ENCODE results near the gene HDAC6. TPM values are rescaled to one million over a fixed set of nuclear protein-coding genes. Genes with fewer than 3 reads are reported as not detected.
A peak's percentile ranks its signal among the peaks of the same experiment; 100 is the strongest.
"Not testable (repeated sequence)": the region's sequence is repeated elsewhere in the genome, so short reads cannot be mapped to it uniquely, and the experiment has no call there.

The HDAC6 gene
- total and polyA plus RNA-seq, 12 donors = 45.1 to 303 (median 78.1) TPM

- no peak for DNase-seq
- 34 to 58% (median 48%) methylated on average over 5 of the region's 5 CpGs for WGBS, 4 donors
- Histone ChIP-seq H3K27ac (no peak overlapping the region), H3K27me3 (peaks cover 15% of the 10 kb centered on the region), H3K36me3 (replicated peaks in 1 of 2) (no peaks in the 10 kb centered on the region), H3K4me3 (no peak overlapping the region), H3K4me1 (replicated peaks in 1 of 2) (no peaks in the 10 kb centered on the region), H3K9me3 (replicated peaks in 1 of 3) (no peaks in the 10 kb centered on the region)
- TF ChIP-seq, protein P1, sequence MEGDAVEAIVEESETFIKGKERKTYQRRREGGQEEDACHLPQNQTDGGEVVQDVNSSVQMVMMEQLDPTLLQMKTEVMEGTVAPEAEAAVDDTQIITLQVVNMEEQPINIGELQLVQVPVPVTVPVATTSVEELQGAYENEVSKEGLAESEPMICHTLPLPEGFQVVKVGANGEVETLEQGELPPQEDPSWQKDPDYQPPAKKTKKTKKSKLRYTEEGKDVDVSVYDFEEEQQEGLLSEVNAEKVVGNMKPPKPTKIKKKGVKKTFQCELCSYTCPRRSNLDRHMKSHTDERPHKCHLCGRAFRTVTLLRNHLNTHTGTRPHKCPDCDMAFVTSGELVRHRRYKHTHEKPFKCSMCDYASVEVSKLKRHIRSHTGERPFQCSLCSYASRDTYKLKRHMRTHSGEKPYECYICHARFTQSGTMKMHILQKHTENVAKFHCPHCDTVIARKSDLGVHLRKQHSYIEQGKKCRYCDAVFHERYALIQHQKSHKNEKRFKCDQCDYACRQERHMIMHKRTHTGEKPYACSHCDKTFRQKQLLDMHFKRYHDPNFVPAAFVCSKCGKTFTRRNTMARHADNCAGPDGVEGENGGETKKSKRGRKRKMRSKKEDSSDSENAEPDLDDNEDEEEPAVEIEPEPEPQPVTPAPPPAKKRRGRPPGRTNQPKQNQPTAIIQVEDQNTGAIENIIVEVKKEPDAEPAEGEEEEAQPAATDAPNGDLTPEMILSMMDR (IDR thresholded peaks at IDR 0.05) = peak in 3 of 6 experiments; percentile 24 to 40 (median 36)
- no peak for TF ChIP-seq POLR2A (IDR thresholded peaks at IDR 0.05)
- intact Hi-C loops (cut with DNase I) = no loop called here
These were observed 53.0 kb downstream of the HDAC6 start for GRCh38 chrX:48854898-48855297.

- TF ChIP-seq, protein P1 (IDR thresholded peaks at IDR 0.05) = no peak
- no peak for TF ChIP-seq POLR2A (IDR thresholded peaks at IDR 0.05)
- Histone ChIP-seq H3K36me3 (replicated peaks in 1 of 2) (no peaks in the 10 kb centered on the region), H3K9me3 (replicated peaks in 1 of 3) (no peaks in the 10 kb centered on the region), H3K4me1 (replicated peaks in 1 of 2) (no peaks in the 10 kb centered on the region), H3K27ac (no peak overlapping the region), H3K27me3 (peaks cover 14% of the 10 kb centered on the region), H3K4me3 (no peak overlapping the region)
- intact Hi-C loops (cut with DNase I) = no loop called here
- no peak for DNase-seq
- WGBS, 4 donors = 31 to 50% (median 37%) methylated on average over 4 of the region's 4 CpGs
These were observed 62.3 kb downstream of the HDAC6 start for GRCh38 chrX:48864210-48864609.

DNA sequence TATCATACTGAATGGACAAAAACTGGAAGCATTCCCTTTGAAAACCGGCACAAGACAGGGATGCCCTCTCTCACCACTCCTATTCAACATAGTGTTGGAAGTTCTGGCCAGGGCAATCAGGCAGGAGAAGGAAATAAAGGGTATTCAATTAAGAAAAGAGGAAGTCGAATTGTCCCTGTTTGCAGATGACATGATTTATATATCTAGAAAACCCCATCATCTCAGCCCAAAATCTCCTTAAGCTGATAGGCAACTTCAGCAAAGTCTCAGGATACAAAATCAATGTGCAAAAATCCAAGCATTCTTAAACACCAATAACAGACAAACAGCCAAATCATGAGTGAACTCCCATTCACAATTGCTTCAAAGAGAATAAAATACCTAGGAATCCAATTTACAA is 70.2 kb downstream of the HDAC6 start:
- 34 to 64% (median 41%) methylated on average over 1 to 2 of the region's 2 CpGs for WGBS, 4 donors
- H3K4me1 ChIP-seq (replicated peaks in 1 of 2); intact Hi-C loops (cut with DNase I); H3K27me3 ChIP-seq; H3K4me3 ChIP-seq; DNase-seq; H3K9me3 ChIP-seq (replicated peaks in 1 of 3); H3K36me3 ChIP-seq (replicated peaks in 1 of 2); H3K27ac ChIP-seq: not testable (repeated sequence)

Small RNA genes lying within 50 kb of the gene (small RNA-seq; reads per million reads assigned to genes)
- 0 reads per million in 2 donors for gene RNU6-29P

Other genes with a start within 250 kb of the HDAC6 start
- gene RBM3, start 227.6 kb upstream of the HDAC6 start, total RNA-seq = 100 to 1,000 TPM in 6 of 9 donors, 10 to 100 TPM in 3; 52.9 to 284 (median 127) TPM
- 100 to 1,000 TPM; 170 to 234 (median 224) TPM for gene RBM3, start 227.6 kb upstream of the HDAC6 start, polyA plus RNA-seq
- 100 to 1,000 TPM in 8 of 9 donors, 10 to 100 TPM in 1; 93.0 to 232 (median 166) TPM for gene WDR13, start 204.6 kb upstream of the HDAC6 start, total RNA-seq
- 100 to 1,000 TPM in 2 of 3 donors, 10 to 100 TPM in 1; 53.5 to 677 (median 535) TPM for gene WDR13, start 204.6 kb upstream of the HDAC6 start, polyA plus RNA-seq
- gene WAS, start 118.3 kb upstream of the HDAC6 start, total RNA-seq = 10 to 100 TPM in 5 of 9 donors, 1 to 10 TPM in 4; 1.1 to 22.5 (median 12.8) TPM
- 10 to 100 TPM in 1 of 3 donors, 1 to 10 TPM in 2; 4.2 to 18.9 (median 9.1) TPM for gene WAS, start 118.3 kb upstream of the HDAC6 start, polyA plus RNA-seq
- 1 to 10 TPM; 2.6 to 4.4 (median 3.4) TPM for gene SUV39H1, start 105.3 kb upstream of the HDAC6 start, total RNA-seq
- gene SUV39H1, start 105.3 kb upstream of the HDAC6 start, polyA plus RNA-seq = 1 to 10 TPM; 2.6 to 3.2 (median 3.1) TPM
- gene GLOD5, start 40.3 kb upstream of the HDAC6 start, total RNA-seq = under 1 TPM in 1 of 9 donors, not detected in 8; 0.94 TPM
- not detected for gene GLOD5, start 40.3 kb upstream of the HDAC6 start, polyA plus RNA-seq
- under 1 TPM in 3 of 9 donors, not detected in 6; 0.27 to 0.43 (median 0.33) TPM for gene GATA1, start 15.5 kb upstream of the HDAC6 start, total RNA-seq
- not detected for gene GATA1, start 15.5 kb upstream of the HDAC6 start, polyA plus RNA-seq
- gene ERAS, start 24.4 kb downstream of the HDAC6 start, total RNA-seq = under 1 TPM in 1 of 9 donors, not detected in 8; 0.11 TPM
- under 1 TPM in 1 of 3 donors, not detected in 2; 0.20 TPM for gene ERAS, start 24.4 kb downstream of the HDAC6 start, polyA plus RNA-seq
- gene PCSK1N, start 33.5 kb downstream of the HDAC6 start, total RNA-seq = 100 to 1,000 TPM in 1 of 9 donors, 10 to 100 TPM in 2, 1 to 10 TPM in 5, under 1 TPM in 1; 0.97 to 151 (median 7.0) TPM
- 100 to 1,000 TPM in 2 of 3 donors, under 1 TPM in 1; 0.24 to 297 (median 113) TPM for gene PCSK1N, start 33.5 kb downstream of the HDAC6 start, polyA plus RNA-seq
- gene TIMM17B, start 95.7 kb downstream of the HDAC6 start, total RNA-seq = 10 to 100 TPM; 43.7 to 98.0 (median 64.7) TPM
- gene TIMM17B, start 95.7 kb downstream of the HDAC6 start, polyA plus RNA-seq = 10 to 100 TPM; 25.5 to 93.5 (median 56.9) TPM
- 100 to 1,000 TPM in 2 of 9 donors, 10 to 100 TPM in 7; 53.1 to 123 (median 89.8) TPM for gene PQBP1, start 95.9 kb downstream of the HDAC6 start, total RNA-seq
- gene PQBP1, start 95.9 kb downstream of the HDAC6 start, polyA plus RNA-seq = 100 to 1,000 TPM; 117 to 316 (median 295) TPM
- gene SLC35A2, start 109.6 kb downstream of the HDAC6 start, total RNA-seq = 10 to 100 TPM; 23.7 to 59.7 (median 32.9) TPM
- gene SLC35A2, start 109.6 kb downstream of the HDAC6 start, polyA plus RNA-seq = 10 to 100 TPM in 2 of 3 donors, 1 to 10 TPM in 1; 5.1 to 33.5 (median 11.1) TPM
- gene PIM2, start 117.0 kb downstream of the HDAC6 start, total RNA-seq = 10 to 100 TPM in 4 of 9 donors, 1 to 10 TPM in 5; 3.8 to 14.1 (median 9.7) TPM
- 10 to 100 TPM in 1 of 3 donors, 1 to 10 TPM in 2; 4.1 to 11.9 (median 4.8) TPM for gene PIM2, start 117.0 kb downstream of the HDAC6 start, polyA plus RNA-seq
- gene OTUD5, start 155.5 kb downstream of the HDAC6 start, total RNA-seq = 10 to 100 TPM; 39.4 to 67.8 (median 54.3) TPM
- gene OTUD5, start 155.5 kb downstream of the HDAC6 start, polyA plus RNA-seq = 10 to 100 TPM; 47.7 to 79.5 (median 52.2) TPM
- 1 to 10 TPM in 5 of 9 donors, under 1 TPM in 4; 0.22 to 2.1 (median 1.0) TPM for gene KCND1, start 169.8 kb downstream of the HDAC6 start, total RNA-seq
- 1 to 10 TPM in 1 of 3 donors, under 1 TPM in 2; 0.77 to 2.4 (median 0.82) TPM for gene KCND1, start 169.8 kb downstream of the HDAC6 start, polyA plus RNA-seq
- 10 to 100 TPM; 27.4 to 60.3 (median 37.9) TPM for gene GRIPAP1, start 200.2 kb downstream of the HDAC6 start, total RNA-seq
- 10 to 100 TPM; 39.8 to 86.6 (median 44.1) TPM for gene GRIPAP1, start 200.2 kb downstream of the HDAC6 start, polyA plus RNA-seq
- gene TFE3, start 241.3 kb downstream of the HDAC6 start, total RNA-seq = 100 to 1,000 TPM in 4 of 9 donors, 10 to 100 TPM in 5; 32.7 to 168 (median 94.7) TPM
- gene TFE3, start 241.3 kb downstream of the HDAC6 start, polyA plus RNA-seq = 10 to 100 TPM; 45.6 to 76.1 (median 65.9) TPM

Data from adrenal gland (tissue), 12 donors.